ENCODE data around the gene MYO19.

The MYO19 gene

DNA sequence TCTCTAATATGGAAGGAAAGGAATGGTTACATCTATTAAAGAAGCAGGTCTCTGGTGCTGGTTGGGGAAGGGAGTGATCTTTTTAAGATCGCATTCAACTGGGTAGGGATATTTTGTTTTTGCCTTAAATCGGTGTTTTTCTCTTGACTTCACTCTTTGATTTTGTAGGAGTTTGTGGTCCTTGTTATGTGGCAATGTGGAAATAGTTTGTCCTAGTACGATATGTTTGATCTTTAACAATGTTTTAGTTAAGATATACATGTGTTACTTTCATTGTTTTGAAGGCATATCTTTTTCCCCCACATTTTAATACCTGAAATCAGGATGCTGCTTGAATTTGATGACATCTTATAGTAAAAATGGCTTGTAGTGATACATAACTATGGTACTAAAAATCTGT, 18.8 kb upstream of the MYO19 start:
- H3K4me3 ChIP-seq (ENCODE audit: low read depth, low read length), result no peak overlapping the region
- TF ChIP-seq, protein P1, sequence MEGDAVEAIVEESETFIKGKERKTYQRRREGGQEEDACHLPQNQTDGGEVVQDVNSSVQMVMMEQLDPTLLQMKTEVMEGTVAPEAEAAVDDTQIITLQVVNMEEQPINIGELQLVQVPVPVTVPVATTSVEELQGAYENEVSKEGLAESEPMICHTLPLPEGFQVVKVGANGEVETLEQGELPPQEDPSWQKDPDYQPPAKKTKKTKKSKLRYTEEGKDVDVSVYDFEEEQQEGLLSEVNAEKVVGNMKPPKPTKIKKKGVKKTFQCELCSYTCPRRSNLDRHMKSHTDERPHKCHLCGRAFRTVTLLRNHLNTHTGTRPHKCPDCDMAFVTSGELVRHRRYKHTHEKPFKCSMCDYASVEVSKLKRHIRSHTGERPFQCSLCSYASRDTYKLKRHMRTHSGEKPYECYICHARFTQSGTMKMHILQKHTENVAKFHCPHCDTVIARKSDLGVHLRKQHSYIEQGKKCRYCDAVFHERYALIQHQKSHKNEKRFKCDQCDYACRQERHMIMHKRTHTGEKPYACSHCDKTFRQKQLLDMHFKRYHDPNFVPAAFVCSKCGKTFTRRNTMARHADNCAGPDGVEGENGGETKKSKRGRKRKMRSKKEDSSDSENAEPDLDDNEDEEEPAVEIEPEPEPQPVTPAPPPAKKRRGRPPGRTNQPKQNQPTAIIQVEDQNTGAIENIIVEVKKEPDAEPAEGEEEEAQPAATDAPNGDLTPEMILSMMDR (IDR thresholded peaks at IDR 0.05; ENCODE audit: low read depth, low read length, missing control alignments), result no peak
- no peak for DNase-seq (ENCODE audit: low read depth)

DNA sequence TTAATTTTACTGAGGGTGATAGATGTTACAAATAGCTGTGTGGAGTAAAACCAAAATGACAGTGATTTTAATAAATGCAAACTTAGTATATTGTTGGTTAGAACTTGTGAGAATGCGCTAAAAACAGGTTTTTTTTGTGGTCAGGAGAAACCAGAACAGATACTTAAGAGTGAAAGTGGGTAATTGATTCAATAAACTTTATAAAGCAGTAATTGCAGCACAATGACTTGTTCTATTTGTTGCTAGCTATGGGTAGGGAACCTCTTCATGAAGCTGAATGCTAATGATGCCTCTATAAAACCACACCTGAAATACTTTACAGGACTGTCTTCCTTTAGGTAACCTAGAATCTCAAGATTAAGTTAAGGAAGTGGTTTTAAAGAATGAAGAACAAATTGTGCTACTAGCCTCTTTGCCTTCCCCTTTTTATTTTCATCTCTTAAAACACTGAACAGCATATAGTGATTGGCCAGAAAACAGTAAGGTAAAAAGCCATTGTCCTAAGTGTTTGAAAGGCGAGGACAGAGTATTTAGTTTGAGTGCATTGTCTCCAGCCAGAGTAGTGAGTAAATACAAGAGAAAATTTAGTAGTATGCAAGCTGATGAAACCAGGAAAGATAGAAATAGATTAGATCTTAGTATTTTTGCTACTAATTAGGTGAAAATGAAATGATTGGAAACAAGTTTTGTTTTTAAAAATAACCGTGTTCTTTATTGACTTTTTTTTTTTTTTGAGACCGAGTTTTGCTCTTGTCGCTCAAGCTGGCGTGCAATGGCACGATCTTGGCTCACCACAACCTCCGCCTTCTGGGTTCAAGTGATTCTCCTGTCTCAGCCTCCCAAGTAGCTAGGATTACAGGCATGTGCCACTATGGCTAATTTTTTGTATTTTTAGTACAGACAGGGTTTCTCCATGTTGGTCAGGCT, 16.1 kb upstream of the MYO19 start:
- peak; percentile 57 for DNase-seq (ENCODE audit: low read depth)
- TF ChIP-seq, protein P1 (IDR thresholded peaks at IDR 0.05; ENCODE audit: low read depth, low read length, missing control alignments), result no peak
- no peak overlapping the region for H3K4me3 ChIP-seq (ENCODE audit: low read depth, low read length)

DNA sequence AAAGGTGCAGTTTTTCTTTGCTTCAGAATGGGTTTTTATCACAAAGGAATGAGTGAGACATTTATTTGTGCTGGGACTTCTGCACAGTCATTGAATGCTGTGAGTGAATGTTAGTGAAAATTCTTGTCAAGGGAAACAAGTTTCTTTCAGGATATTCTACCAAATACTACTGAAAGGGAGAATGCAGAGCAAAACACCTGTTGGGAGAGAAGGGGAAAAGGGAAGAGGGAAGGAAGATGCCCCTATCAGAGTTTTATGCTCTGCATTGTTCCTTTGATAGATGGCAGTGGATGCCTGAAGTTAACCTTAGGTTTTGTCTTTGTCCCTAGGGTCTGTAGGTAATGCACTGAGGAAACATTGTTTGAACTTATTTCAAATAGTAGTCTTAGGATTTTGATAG, 13.1 kb upstream of the MYO19 start:
- TF ChIP-seq, protein P1 (IDR thresholded peaks at IDR 0.05; ENCODE audit: low read depth, low read length, missing control alignments), result no peak
- no peak overlapping the region; the same call in 1 of the 2 replicates for H3K4me3 ChIP-seq (ENCODE audit: low read depth, low read length)
- no peak for DNase-seq (ENCODE audit: low read depth)

DNA sequence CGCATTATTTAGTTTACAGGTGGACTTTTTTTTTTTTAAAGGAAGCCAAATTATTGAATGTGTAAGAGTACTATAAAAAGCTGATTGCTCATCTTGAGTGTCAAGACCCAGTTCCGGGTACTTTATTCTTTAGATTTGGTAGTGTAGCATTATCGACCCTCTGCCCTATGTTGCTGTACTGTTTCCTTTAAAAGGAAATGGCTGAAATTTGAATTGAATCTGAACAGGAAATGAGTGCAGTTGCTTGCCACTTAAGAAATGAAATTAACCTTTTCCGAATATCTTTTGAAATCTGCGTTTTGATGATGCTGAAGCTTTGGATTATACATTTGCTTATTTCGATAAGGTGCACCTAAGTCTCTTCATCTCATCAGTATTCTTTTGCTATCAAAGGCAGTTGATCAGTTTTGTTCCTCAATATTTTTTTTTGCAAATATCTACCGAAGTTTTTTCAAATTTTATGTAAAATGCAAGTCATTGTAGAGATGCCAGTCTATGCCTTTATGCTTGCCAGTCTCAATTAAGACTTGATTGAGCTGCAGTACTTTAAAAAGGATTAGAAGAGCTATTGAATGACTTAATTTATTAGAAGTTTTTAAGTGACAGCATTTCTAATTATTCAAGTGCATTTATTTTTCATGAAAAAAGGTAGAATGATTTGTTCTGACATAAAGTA, 11.9 kb upstream of the MYO19 start:
- peak overlapping the region; percentile 90 for H3K4me3 ChIP-seq (ENCODE audit: low read depth, low read length)
- no peak for DNase-seq (ENCODE audit: low read depth)
- TF ChIP-seq, protein P1 (IDR thresholded peaks at IDR 0.05; ENCODE audit: low read depth, low read length, missing control alignments), result no peak

DNA sequence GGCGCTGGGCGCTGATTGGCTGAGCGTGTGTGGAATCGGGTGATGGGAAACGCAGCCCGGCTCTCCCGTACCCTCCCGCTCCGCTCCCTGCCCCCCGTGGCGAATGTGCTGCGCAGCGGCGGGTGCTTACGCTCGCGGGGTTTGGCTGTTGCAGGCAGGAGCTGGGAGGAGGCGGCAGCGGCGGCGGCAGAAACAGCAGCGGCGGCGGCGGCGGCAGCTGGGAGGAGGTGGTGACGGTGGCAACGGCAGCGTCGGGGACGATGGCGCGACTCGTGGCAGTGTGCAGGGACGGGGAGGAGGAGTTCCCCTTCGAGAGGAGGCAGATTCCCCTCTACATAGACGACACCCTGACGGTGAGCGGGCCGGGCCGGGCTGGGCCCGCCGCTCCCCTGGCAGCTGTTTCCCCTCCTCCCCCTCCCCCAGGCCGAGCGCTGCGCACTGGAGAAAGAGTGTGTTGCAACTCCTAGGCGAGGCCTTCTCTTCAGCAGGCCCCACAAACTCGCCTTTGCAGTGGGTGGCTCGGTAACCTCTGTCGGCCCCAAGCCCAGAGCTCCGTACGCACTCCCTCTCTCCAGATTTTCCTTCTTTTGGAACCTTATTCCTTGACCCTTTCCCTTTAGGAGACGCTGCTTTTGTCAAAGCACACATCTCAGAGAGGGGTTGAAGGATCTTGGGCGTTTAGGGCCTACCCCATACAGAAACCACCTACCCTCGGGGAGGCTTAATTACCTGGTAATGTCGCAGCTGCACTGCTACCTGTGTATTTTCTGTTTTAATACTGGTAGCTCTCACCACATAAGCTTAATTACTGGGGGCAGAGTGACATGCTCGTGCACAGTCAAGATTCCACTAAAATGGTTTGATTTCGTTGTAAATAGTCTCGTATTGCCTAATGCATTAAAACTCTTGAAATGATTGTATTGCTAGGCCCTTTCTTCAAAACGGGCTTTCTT, 11.1 kb upstream of the MYO19 start:
- TF ChIP-seq, protein P1 (IDR thresholded peaks at IDR 0.05; ENCODE audit: low read depth, low read length, missing control alignments), result peak; percentile 19
- H3K4me3 ChIP-seq (ENCODE audit: low read depth, low read length), result peak overlapping the region; percentile 90
- DNase-seq (ENCODE audit: low read depth), result peak; percentile 92

DNA sequence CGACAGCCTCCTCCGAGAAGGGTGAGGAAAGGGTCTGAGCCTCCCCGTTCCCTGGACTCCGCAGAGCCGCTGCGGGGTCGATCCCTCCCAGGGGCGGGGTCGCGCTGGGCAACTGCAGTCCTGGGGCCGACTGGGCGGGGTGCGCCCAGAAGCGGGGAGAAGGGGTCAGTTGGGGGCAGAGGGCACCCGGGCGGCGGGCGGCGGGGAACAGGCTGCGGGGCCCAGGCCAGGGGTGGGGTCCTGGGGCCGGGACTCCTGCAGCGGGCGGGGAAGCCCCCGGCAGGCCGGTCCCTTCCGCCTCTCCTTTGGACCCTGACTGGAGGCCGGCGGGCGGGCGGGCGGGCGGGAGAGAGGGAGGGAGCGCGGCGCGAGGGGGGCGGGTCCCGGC, 10.4 kb upstream of the MYO19 start:
- peak overlapping the region; percentile 90 for H3K4me3 ChIP-seq (ENCODE audit: low read depth, low read length)
- DNase-seq (ENCODE audit: low read depth), result no peak

More for the DNA sequence above, 10.4 kb upstream of the MYO19 start:
- TF ChIP-seq, protein P1 (IDR thresholded peaks at IDR 0.05; ENCODE audit: low read depth, low read length, missing control alignments), result no peak
